HCT116 (cell line): ENCODE measurements around the gene LHX4.

Source experiments
- CBX3 ChIP-seq: IDR thresholded peaks from 2 replicates; pipeline ENCODE4 v1.6.1; 2012; ENCODE audit warnings: low read depth
- CEBPB ChIP-seq: IDR thresholded peaks from 2 replicates; pipeline ENCODE4 v1.6.1; 2012; ENCODE audit warnings: low read depth
- ELF1 ChIP-seq: IDR thresholded peaks from 2 replicates; pipeline ENCODE4 v1.6.1; 2012; ENCODE audit warnings: low read depth, borderline replicate concordance
- EZH2 ChIP-seq: fragments of 200-600 bp; sonication (generic); IDR thresholded peaks from 2 replicates; pipeline ENCODE4 v1.6.1; 2017; ENCODE audit warnings: antibody characterized with exemption, mixed run types
- EZH2phosphoT487 ChIP-seq: fragments of 200-600 bp; IDR thresholded peaks from 2 replicates; pipeline ENCODE4 v1.6.1; 2018; ENCODE audit warnings: antibody characterized with exemption, borderline replicate concordance
- FOSL1 ChIP-seq: IDR thresholded peaks from 2 replicates; pipeline ENCODE4 v1.6.1; 2012; ENCODE audit warnings: low read depth
- JUND ChIP-seq: IDR thresholded peaks from 2 replicates; pipeline ENCODE4 v1.6.1; 2012
- POLR2A ChIP-seq: IDR thresholded peaks from 2 replicates; pipeline ENCODE4 v1.7.0; 2011; ENCODE audit warnings: borderline replicate concordance; ENCODE audit not compliant: insufficient read depth, insufficient read length; ENCODE audit errors: extremely low read depth
- YY1 ChIP-seq: IDR thresholded peaks from 2 replicates; pipeline ENCODE4 v1.6.1; 2011; ENCODE audit warnings: low read length, low read depth, moderate library complexity, mild to moderate bottlenecking; ENCODE audit not compliant: insufficient replicate concordance; ENCODE audit errors: extremely low read depth
- ZNF274 ChIP-seq: fragments of 200-500 bp; sonication (Bioruptor generic); IDR thresholded peaks from 2 replicates; pipeline ENCODE4 v1.6.1; 2014; ENCODE audit warnings: mild to moderate bottlenecking, low read depth, low read length, inconsistent platforms
- TF ChIP-seq, protein P1 (sequence below), 3 experiments: fragments of 200-600 bp in 1 of 3; sonication (generic) in 1 of 3; IDR thresholded peaks in 2 of 3; conservative IDR thresholded peaks in 1 of 3; 2 replicates each; pipeline ENCODE4 v1.5.1; 2012 to 2017; ENCODE audit warnings: low read depth in 2 of 3, low read length in 2 of 3, antibody characterized with exemption in 1 of 3, borderline replicate concordance in 1 of 3, control low read depth in 1 of 3, mild to moderate bottlenecking in 1 of 3, mixed read lengths in 1 of 3, mixed run types in 1 of 3, moderate library complexity in 1 of 3; ENCODE audit not compliant: insufficient read depth in 1 of 3
- TF ChIP-seq, protein P2 (sequence below): IDR thresholded peaks from 2 replicates; pipeline ENCODE4 v1.6.1; 2012; ENCODE audit warnings: low read depth
- TF ChIP-seq, protein P3 (sequence below): IDR thresholded peaks from 2 replicates; pipeline ENCODE4 v1.6.1; 2012

DNA sequence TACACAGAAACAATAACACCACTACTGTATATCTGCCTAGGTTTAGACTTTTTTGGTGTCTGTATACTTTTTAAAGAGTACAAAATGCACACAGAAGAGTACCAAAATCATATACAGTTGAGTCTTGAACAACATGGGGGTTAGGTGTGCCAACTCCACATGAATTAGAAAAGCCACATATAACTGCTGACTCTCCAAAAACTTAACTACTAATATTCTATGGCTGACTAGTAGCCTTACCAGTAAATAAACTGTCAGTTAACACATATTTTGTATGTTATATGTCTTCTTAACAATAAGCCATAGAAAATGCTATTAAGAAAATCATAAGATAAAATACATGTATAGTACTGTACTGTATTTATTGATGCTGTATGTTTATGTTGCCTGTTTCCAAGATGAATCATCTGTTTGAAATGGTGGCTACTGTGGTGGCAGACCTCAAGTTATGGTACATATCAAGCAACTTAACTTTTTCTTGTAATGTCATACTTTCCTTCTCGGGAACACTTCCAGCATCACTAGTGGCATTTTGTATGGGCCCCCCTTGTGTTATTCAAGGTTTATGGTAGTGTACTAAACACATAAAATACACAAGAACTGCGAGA, 71.2 kb downstream of the LHX4 start:
- no peak for TF ChIP-seq POLR2A
- TF ChIP-seq, protein P1, sequence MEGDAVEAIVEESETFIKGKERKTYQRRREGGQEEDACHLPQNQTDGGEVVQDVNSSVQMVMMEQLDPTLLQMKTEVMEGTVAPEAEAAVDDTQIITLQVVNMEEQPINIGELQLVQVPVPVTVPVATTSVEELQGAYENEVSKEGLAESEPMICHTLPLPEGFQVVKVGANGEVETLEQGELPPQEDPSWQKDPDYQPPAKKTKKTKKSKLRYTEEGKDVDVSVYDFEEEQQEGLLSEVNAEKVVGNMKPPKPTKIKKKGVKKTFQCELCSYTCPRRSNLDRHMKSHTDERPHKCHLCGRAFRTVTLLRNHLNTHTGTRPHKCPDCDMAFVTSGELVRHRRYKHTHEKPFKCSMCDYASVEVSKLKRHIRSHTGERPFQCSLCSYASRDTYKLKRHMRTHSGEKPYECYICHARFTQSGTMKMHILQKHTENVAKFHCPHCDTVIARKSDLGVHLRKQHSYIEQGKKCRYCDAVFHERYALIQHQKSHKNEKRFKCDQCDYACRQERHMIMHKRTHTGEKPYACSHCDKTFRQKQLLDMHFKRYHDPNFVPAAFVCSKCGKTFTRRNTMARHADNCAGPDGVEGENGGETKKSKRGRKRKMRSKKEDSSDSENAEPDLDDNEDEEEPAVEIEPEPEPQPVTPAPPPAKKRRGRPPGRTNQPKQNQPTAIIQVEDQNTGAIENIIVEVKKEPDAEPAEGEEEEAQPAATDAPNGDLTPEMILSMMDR (IDR thresholded peaks at IDR 0.05 in 2 of 3, conservative IDR thresholded peaks at IDR 0.05 in 1 of 3; ENCODE audit: borderline replicate concordance in 1 of 3, insufficient read depth in 1 of 3, low read depth in 2 of 3, low read length in 2 of 3), result no peak
- no peak for TF ChIP-seq CEBPB
- TF ChIP-seq FOSL1, result no peak
- no peak for TF ChIP-seq ZNF274
- TF ChIP-seq, protein P2, sequence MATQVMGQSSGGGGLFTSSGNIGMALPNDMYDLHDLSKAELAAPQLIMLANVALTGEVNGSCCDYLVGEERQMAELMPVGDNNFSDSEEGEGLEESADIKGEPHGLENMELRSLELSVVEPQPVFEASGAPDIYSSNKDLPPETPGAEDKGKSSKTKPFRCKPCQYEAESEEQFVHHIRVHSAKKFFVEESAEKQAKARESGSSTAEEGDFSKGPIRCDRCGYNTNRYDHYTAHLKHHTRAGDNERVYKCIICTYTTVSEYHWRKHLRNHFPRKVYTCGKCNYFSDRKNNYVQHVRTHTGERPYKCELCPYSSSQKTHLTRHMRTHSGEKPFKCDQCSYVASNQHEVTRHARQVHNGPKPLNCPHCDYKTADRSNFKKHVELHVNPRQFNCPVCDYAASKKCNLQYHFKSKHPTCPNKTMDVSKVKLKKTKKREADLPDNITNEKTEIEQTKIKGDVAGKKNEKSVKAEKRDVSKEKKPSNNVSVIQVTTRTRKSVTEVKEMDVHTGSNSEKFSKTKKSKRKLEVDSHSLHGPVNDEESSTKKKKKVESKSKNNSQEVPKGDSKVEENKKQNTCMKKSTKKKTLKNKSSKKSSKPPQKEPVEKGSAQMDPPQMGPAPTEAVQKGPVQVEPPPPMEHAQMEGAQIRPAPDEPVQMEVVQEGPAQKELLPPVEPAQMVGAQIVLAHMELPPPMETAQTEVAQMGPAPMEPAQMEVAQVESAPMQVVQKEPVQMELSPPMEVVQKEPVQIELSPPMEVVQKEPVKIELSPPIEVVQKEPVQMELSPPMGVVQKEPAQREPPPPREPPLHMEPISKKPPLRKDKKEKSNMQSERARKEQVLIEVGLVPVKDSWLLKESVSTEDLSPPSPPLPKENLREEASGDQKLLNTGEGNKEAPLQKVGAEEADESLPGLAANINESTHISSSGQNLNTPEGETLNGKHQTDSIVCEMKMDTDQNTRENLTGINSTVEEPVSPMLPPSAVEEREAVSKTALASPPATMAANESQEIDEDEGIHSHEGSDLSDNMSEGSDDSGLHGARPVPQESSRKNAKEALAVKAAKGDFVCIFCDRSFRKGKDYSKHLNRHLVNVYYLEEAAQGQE, result no peak
- TF ChIP-seq ELF1, result no peak
- no peak for TF ChIP-seq YY1
- TF ChIP-seq, protein P3, sequence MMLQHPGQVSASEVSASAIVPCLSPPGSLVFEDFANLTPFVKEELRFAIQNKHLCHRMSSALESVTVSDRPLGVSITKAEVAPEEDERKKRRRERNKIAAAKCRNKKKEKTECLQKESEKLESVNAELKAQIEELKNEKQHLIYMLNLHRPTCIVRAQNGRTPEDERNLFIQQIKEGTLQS, result no peak
- no peak for TF ChIP-seq CBX3
- TF ChIP-seq EZH2phosphoT487, result no peak
- no peak for TF ChIP-seq JUND
- no peak for TF ChIP-seq EZH2
